Stimulated activated effector memory CD8-positive, alpha-beta T cell treated with anti-CD3 and anti-CD28 coated beads, Interleukin-12 subunit alpha, Interleukin-12 subunit beta, amount 100 ng/mL, for 72 hours (primary cell): ENCODE data around the gene COX15.

Experiments used
- ATAC-seq: fragments of 150-1000 bp; cut with Tn5 transposase; 2 replicates; pipeline ENCODE4 v1.10.0; 2021
- DNase-seq, 2 donors: peaks; one replicate each; pipeline ENCODE4 v3.0.0; 2021 to 2022; ENCODE audit warnings: low spot score in 2 of 2
- H3K27ac Mint-ChIP-seq: one replicate; pipeline ENCODE4 v1.8.0; 2022; ENCODE audit warnings: mild to moderate bottlenecking, mixed read lengths
- H3K36me3 Mint-ChIP-seq: one replicate; pipeline ENCODE4 v1.8.0; 2022; ENCODE audit warnings: mild to moderate bottlenecking, mixed read lengths
- H3K4me1 Mint-ChIP-seq: one replicate; pipeline ENCODE4 v1.8.0; 2022; ENCODE audit warnings: mixed read lengths
- H3K4me3 Mint-ChIP-seq: one replicate; pipeline ENCODE4 v1.8.0; 2022; ENCODE audit warnings: mild to moderate bottlenecking, mixed read lengths
- H3K9me3 Mint-ChIP-seq: one replicate; pipeline ENCODE4 v1.8.0; 2022; ENCODE audit warnings: mixed read lengths

COX15 gene

GRCh38 chr10:99732033-99732842 lies at the start of gene COX15, which contains the start of gene CUTC:
COX15 (minus strand) TSS chr10:99732127; CDS start chr10:99732049, 78 bp downstream.
CUTC (plus strand) TSS chr10:99732234; CDS start chr10:99732349, 115 bp downstream.
- H3K27ac Mint-ChIP-seq: peak within 1 kb of the TSS; percentile 99
- H3K9me3 Mint-ChIP-seq: no peaks in the 10 kb centered on the region
- peaks cover 45% of the 10 kb centered on the region for H3K36me3 Mint-ChIP-seq
- peak within 1 kb of the TSS; percentile 100 for H3K4me3 Mint-ChIP-seq
- DNase-seq: peak; percentile 86 to 97
- peaks cover 34% of the 10 kb centered on the region for H3K4me1 Mint-ChIP-seq
- ATAC-seq: peak; percentile 96

- Mint-ChIP-seq H3K4me3 (no peak overlapping the region), H3K27ac (no peak overlapping the region), H3K9me3 (no peaks in the 10 kb centered on the region), H3K4me1 (no peaks in the 10 kb centered on the region), H3K36me3 (no peaks in the 10 kb centered on the region)
- no peak for ATAC-seq
- DNase-seq: no peak
Measured at GRCh38 chr10:99779335-99779734, 47.4 kb upstream of the COX15 start.

GRCh38 chr10:99777918-99778714 lies 46.2 kb upstream of the COX15 start:
- H3K4me3 Mint-ChIP-seq: no peak overlapping the region
- H3K9me3 Mint-ChIP-seq: no peaks in the 10 kb centered on the region
- H3K4me1 Mint-ChIP-seq: no peaks in the 10 kb centered on the region

GRCh38 chr10:99775850-99776249 lies 43.9 kb upstream of the COX15 start:
- H3K4me3 Mint-ChIP-seq: no peak overlapping the region
- no peaks in the 10 kb centered on the region for H3K4me1 Mint-ChIP-seq
- ATAC-seq (peak; percentile 65), DNase-seq (no peak)
- H3K9me3 Mint-ChIP-seq: no peaks in the 10 kb centered on the region
- H3K36me3 Mint-ChIP-seq: no peaks in the 10 kb centered on the region
- no peak overlapping the region for H3K27ac Mint-ChIP-seq

More at GRCh38 chr10:99777918-99778714, 46.2 kb upstream of the COX15 start:
- H3K36me3 Mint-ChIP-seq: no peaks in the 10 kb centered on the region
- no peak for DNase-seq
- ATAC-seq: no peak
- no peak overlapping the region for H3K27ac Mint-ChIP-seq

- no peaks in the 10 kb centered on the region for H3K9me3 Mint-ChIP-seq
- H3K4me1 Mint-ChIP-seq: peaks cover 16% of the 10 kb centered on the region
- H3K36me3 Mint-ChIP-seq: no peaks in the 10 kb centered on the region
- ATAC-seq (no peak), DNase-seq (no peak)
- H3K4me3 Mint-ChIP-seq: no peak overlapping the region
- H3K27ac Mint-ChIP-seq: no peak overlapping the region
Measured at GRCh38 chr10:99770408-99771045, 38.6 kb upstream of the COX15 start.

DNA sequence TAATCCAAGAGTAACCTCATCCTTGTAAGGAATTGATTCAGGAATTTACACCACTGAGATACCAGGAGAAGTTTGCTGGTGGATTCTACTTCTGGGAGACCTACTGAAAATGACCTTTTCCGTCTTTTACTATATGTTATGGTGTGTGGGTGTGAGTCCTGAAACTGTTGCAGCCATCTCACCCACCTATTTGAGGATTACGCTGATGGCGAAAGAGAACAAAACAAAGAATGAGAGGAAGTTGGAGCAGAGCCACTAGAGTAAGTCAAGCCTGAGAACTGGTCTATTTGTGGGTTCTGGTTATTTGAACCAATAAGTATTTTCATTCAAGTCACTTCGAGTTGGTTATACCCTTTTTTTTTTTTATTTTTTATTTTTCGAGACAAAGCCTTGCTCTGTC lies 37.8 kb upstream of the COX15 start:
- Mint-ChIP-seq H3K4me3 (no peak overlapping the region), H3K36me3 (no peaks in the 10 kb centered on the region), H3K9me3 (no peaks in the 10 kb centered on the region), H3K4me1 (peaks cover 16% of the 10 kb centered on the region), H3K27ac (no peak overlapping the region)
- no peak for DNase-seq
- no peak for ATAC-seq

DNA sequence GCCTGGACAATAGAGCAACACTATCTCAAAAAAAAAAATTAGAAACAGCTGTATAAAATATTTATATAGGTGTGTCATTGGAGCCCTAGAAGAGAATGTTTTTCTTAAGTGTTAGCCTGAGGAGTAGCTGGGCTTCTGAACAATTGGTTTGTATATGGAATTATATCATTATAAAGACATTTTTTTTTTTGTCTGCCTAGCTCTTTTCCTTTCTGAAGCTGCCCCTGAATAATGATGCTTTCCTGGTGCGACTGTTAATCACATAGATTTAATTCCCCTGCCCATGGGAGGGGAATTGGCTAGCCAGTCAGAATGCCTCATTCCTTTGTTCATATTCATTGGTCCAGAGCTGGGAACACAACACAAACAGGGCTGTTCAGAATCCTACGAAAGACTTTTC lies 36.6 kb upstream of the COX15 start:
- DNase-seq (no peak), ATAC-seq (no peak)
- no peaks in the 10 kb centered on the region for H3K36me3 Mint-ChIP-seq
- no peak overlapping the region for H3K27ac Mint-ChIP-seq
- H3K4me1 Mint-ChIP-seq: peaks cover 16% of the 10 kb centered on the region
- no peak overlapping the region for H3K4me3 Mint-ChIP-seq
- H3K9me3 Mint-ChIP-seq: no peaks in the 10 kb centered on the region

GRCh38 chr10:99767901-99768300 lies 36.0 kb upstream of the COX15 start:
- DNase-seq (no peak), ATAC-seq (no peak)
- H3K4me1 Mint-ChIP-seq: peaks cover 16% of the 10 kb centered on the region
- H3K36me3 Mint-ChIP-seq: no peaks in the 10 kb centered on the region
- H3K4me3 Mint-ChIP-seq: no peak overlapping the region
- peaks cover 3% of the 10 kb centered on the region for H3K9me3 Mint-ChIP-seq
- H3K27ac Mint-ChIP-seq: no peak overlapping the region

DNA sequence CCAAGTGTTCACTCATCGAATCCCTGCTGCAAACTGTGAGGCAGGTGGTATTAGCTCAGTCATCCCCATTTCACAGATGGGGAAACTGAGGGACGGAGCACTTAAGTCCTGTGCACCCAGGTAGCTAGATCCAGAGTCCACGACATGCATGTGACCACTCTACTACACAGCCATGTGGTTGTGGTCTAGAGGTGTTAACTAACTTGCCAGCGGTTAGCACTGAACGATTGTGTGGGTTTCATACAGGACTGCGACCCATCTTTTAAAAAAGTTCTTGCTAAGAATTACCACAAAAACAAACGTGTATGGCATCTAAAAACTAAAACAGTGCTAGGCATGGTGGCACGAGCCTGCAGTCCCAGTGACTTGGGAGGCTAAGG lies 34.4 kb upstream of the COX15 start:
- H3K27ac Mint-ChIP-seq: no peak overlapping the region
- peaks cover 16% of the 10 kb centered on the region for H3K4me1 Mint-ChIP-seq
- no peak overlapping the region for H3K4me3 Mint-ChIP-seq
- peak; percentile 98 for ATAC-seq
- peak in 1 of 2 donors; percentile 71 for DNase-seq
- no peaks in the 10 kb centered on the region for H3K36me3 Mint-ChIP-seq
- peaks cover 3% of the 10 kb centered on the region for H3K9me3 Mint-ChIP-seq

GRCh38 chr10:99765672-99766301 lies 33.9 kb upstream of the COX15 start:
- Mint-ChIP-seq H3K27ac (no peak overlapping the region), H3K9me3 (peaks cover 3% of the 10 kb centered on the region), H3K4me3 (no peak overlapping the region), H3K36me3 (no peaks in the 10 kb centered on the region), H3K4me1 (peaks cover 16% of the 10 kb centered on the region)
- DNase-seq (no peak), ATAC-seq (peak; percentile 19)

GRCh38 chr10:99761365-99761764 lies 29.4 kb upstream of the COX15 start:
- peaks cover 39% of the 10 kb centered on the region for H3K36me3 Mint-ChIP-seq
- no peak overlapping the region for H3K4me3 Mint-ChIP-seq
- no peak for DNase-seq
- ATAC-seq: no peak
- peaks cover 8% of the 10 kb centered on the region for H3K4me1 Mint-ChIP-seq
- H3K9me3 Mint-ChIP-seq: peaks cover 3% of the 10 kb centered on the region
- H3K27ac Mint-ChIP-seq: no peak overlapping the region

DNA sequence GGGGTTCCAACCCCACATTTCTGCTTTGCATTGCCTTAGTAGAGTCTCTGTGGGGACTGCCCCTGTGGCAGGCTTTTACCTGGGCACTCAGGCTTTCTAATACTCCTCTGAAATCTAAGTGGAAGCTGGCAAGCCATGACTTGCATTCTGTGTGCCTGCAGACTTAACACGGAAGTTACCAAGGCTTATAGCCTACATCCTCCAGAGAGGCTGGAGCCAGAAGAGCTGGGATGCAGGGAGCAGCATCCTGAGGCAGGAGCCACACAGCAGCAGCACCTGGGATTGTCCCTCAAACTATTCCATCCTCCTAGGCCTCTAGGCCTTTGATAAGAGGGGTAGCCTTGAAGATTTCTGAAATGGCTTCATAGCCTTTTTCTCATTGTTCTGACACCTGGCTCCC lies 28.4 kb upstream of the COX15 start:
- Mint-ChIP-seq H3K4me1 (no peaks in the 10 kb centered on the region), H3K9me3 (peaks cover 3% of the 10 kb centered on the region), H3K4me3 (no peak overlapping the region), H3K36me3 (peaks cover 50% of the 10 kb centered on the region), H3K27ac (no peak overlapping the region)
- DNase-seq: no peak
- no peak for ATAC-seq

DNA sequence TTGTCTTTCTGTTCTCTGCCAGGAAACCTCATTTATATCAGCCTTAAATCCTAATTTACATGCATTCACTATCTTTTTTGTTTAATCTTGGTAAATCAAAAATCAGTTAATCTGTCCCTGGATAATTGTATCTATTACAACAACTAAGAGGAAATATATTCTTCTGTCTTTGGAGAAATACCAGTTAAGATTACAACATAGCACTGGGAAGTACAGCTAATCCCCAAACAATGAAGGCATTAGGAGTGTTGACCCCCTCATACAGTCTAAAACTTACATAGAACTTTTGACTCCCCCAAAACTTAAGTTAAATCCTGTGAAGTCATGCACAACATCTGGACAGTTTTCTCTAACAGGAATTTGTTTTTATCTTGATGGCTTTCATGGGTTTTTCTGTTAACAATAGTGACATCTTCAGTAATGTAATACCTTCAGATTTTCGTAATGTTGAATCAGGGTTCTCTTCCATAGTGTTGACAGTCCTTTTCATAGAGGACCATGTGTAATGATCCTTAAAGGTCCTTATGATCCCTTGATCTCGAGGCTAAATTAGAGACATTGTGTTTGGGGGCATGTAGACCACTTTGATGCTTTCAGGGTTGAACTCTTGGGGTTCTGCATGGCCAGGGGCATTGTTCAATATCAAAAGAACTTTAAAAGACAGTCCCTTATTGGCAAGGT lies 26.4 kb upstream of the COX15 start:
- H3K4me3 Mint-ChIP-seq: no peak overlapping the region
- H3K9me3 Mint-ChIP-seq: peaks cover under 1% of the 10 kb centered on the region
- H3K36me3 Mint-ChIP-seq: peaks cover 69% of the 10 kb centered on the region
- DNase-seq (no peak), ATAC-seq (no peak)
- no peaks in the 10 kb centered on the region for H3K4me1 Mint-ChIP-seq
- H3K27ac Mint-ChIP-seq: no peak overlapping the region

DNA sequence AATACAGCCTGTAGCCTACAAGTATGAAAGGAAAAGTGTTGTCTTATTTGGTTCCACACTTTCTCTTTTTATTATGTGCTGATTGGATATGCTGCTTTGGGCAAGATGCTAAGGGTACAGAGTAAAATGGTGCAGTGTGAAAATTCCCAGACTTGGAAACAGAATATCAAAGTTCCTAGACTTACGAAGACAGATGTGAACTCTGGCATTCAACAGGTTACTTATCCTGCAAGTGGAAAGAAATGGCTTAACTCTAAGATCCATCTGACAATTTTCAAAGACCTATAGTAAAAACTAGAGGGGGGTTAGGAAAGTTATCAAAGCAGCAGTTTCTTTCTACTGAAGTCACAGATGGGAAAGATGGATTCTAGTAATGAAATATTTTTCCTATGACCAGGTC lies 24.2 kb upstream of the COX15 start:
- Mint-ChIP-seq H3K4me1 (no peaks in the 10 kb centered on the region), H3K27ac (no peak overlapping the region), H3K36me3 (peaks cover 86% of the 10 kb centered on the region), H3K9me3 (no peaks in the 10 kb centered on the region), H3K4me3 (no peak overlapping the region)
- DNase-seq (no peak), ATAC-seq (no peak)
